A549 (cell line): Measurements from ENCODE around the gene MSTN. TPM values are rescaled to one million over a fixed set of nuclear protein-coding genes. Genes with fewer than 3 reads are reported as not detected.

Source experiments
- ATAC-seq, 2 experiments: fragments of 200-7000 bp in 1 of 2; fragments of >200 bp in 1 of 2; cut with Nextera tagmentation in 1 of 2; cut with Tn5 transposase in 1 of 2; 3 replicates each; pipeline versions ENCODE4 v1.8.0 to v1.9.1; 2018 to 2020; ENCODE audit warnings: mild to moderate bottlenecking in 1 of 2, moderate library complexity in 1 of 2
- CTCF ChIA-PET: fragments of 300-600 bp; sonication (Branson Sonifier 250); formaldehyde crosslinking; extraction: SDS; loops from one replicate; lab custom pipeline; 2021; ENCODE audit warnings: antibody characterized with exemption, inconsistent platforms; lab: Yijun Ruan, JAX
- POLR2A ChIA-PET: fragments of 350-600 bp; formaldehyde crosslinking; extraction: SDS; loops from one replicate; lab custom pipeline; 2021; ENCODE audit warnings: antibody characterized with exemption, inconsistent platforms; lab: Yijun Ruan, JAX
- DNase-seq, 2 experiments: peaks; one replicate each; pipeline versions ENCODE4 v3.0.0 to v3.0.0-alpha.2; 2011 to 2016; ENCODE audit warnings: low read depth in 1 of 2, low spot score in 1 of 2
- FAIRE-seq: peaks from 2 replicates; lab custom pipeline; 2011; peaks lifted over from hg19 to GRCh38; lab: Jason Lieb, UNC
- H3K27ac ChIP-seq, 2 experiments: fragments of >200 bp; sonication (Bioruptor Twin); formaldehyde crosslinking; 3 replicates each; pipeline ENCODE4 v1.5.1; 2016 to 2017
- H3K4me1 ChIP-seq: fragments of >200 bp; sonication (Bioruptor Twin); formaldehyde crosslinking; 3 replicates; pipeline ENCODE4 v1.6.1; 2016
- H3K4me2 ChIP-seq: fragments of >200 bp; sonication (Bioruptor Twin); formaldehyde crosslinking; 3 replicates; pipeline ENCODE4 v1.6.1; 2016
- H3K4me3 ChIP-seq: fragments of >200 bp; sonication (Bioruptor Twin); formaldehyde crosslinking; 3 replicates; pipeline ENCODE4 v1.5.1; 2016
- H3K9me3 ChIP-seq: fragments of >200 bp; sonication (Bioruptor Twin); formaldehyde crosslinking; 3 replicates; pipeline ENCODE4 v1.6.1; 2016
- ATOH8 ChIP-seq: fragments of 250-450 bp; sonication (Bioruptor Pico); IDR thresholded peaks from 2 replicates; pipeline ENCODE4 v1.5.0; 2020; ENCODE audit warnings: low read depth, mild to moderate bottlenecking, moderate library complexity
- BHLHE40 ChIP-seq: IDR thresholded peaks from 2 replicates; pipeline ENCODE4 v1.6.1; 2012; ENCODE audit warnings: low read depth, low read length, inconsistent platforms
- CBX2 ChIP-seq: fragments of 200-600 bp; sonication (generic); IDR thresholded peaks from 2 replicates; pipeline ENCODE4 v1.6.1; 2016; ENCODE audit warnings: low read depth, mild to moderate bottlenecking, borderline replicate concordance
- CBX8 ChIP-seq: fragments of 200-600 bp; sonication (generic); IDR thresholded peaks from 2 replicates; pipeline ENCODE4 v1.6.1; 2016
- CEBPB ChIP-seq, 2 experiments: fragments of >200 bp in 1 of 2; sonication (Bioruptor Twin) in 1 of 2; formaldehyde crosslinking in 1 of 2; IDR thresholded peaks; 2 replicates each; pipeline ENCODE4 v1.6.1; 2012 to 2016
- CHD2 ChIP-seq: fragments of 150-350 bp; IDR thresholded peaks from 2 replicates; pipeline ENCODE4 v1.6.1; 2014; ENCODE audit warnings: low read length; ENCODE audit not compliant: partially characterized antibody
- E2F6 ChIP-seq: IDR thresholded peaks from 2 replicates; pipeline ENCODE4 v1.6.1; 2012; ENCODE audit warnings: low read depth, borderline replicate concordance
- EHF ChIP-seq: fragments of 250-450 bp; sonication (Bioruptor Pico); IDR thresholded peaks from 2 replicates; pipeline ENCODE4 v1.5.0; 2020; ENCODE audit warnings: mild to moderate bottlenecking
- ELK1 ChIP-seq: fragments of 150-350 bp; IDR thresholded peaks from 2 replicates; pipeline ENCODE4 v1.6.1; 2014; ENCODE audit warnings: low read depth, mild to moderate bottlenecking, low read length
- ESRRA ChIP-seq: fragments of 150-350 bp; IDR thresholded peaks from 2 replicates; pipeline ENCODE4 v1.6.1; 2014; ENCODE audit warnings: mild to moderate bottlenecking, low read length, borderline replicate concordance
- FOXS1 ChIP-seq: fragments of 250-450 bp; sonication (Bioruptor Pico); IDR thresholded peaks from 2 replicates; pipeline ENCODE4 v1.5.0; 2020; ENCODE audit warnings: mild to moderate bottlenecking, moderate library complexity
- GATA3 ChIP-seq: IDR thresholded peaks from 2 replicates; pipeline ENCODE4 v1.6.1; 2012; ENCODE audit warnings: borderline replicate concordance
- HDAC2 ChIP-seq: fragments of 200-600 bp; sonication (generic); IDR thresholded peaks from 2 replicates; pipeline ENCODE4 v1.6.1; 2016
- JUN ChIP-seq, 2 experiments: fragments of >200 bp; sonication (Bioruptor Twin); formaldehyde crosslinking; IDR thresholded peaks; 2 replicates in 1 of 2; 3 replicates in 1 of 2; pipeline ENCODE4 v1.6.1; 2016 to 2017
- JUNB ChIP-seq: fragments of >200 bp; sonication (Bioruptor Twin); formaldehyde crosslinking; IDR thresholded peaks from 2 replicates; pipeline ENCODE4 v1.6.1; 2016
- MAZ ChIP-seq: fragments of 150-350 bp; IDR thresholded peaks from 2 replicates; pipeline ENCODE4 v1.6.1; 2014; ENCODE audit warnings: antibody characterized with exemption, low read depth, low read length, borderline replicate concordance
- NR3C1 ChIP-seq: fragments of >200 bp; sonication (Bioruptor Twin); formaldehyde crosslinking; IDR thresholded peaks from 3 replicates; pipeline ENCODE4 v1.6.1; 2017
- PHF8 ChIP-seq: fragments of 200-600 bp; sonication (generic); IDR thresholded peaks from 2 replicates; pipeline ENCODE4 v1.6.1; 2016; ENCODE audit warnings: low read depth, mild to moderate bottlenecking, antibody characterized with exemption, moderate library complexity, borderline replicate concordance
- POLR2A ChIP-seq: IDR thresholded peaks from 2 replicates; pipeline ENCODE4 v1.6.1; 2012; ENCODE audit warnings: mild to moderate bottlenecking, low read length
- RFX5 ChIP-seq: fragments of 450-650 bp; IDR thresholded peaks from 2 replicates; pipeline ENCODE4 v1.7.1; 2014; ENCODE audit warnings: antibody characterized with exemption, mild to moderate bottlenecking, moderate library complexity
- TFCP2L1 ChIP-seq: fragments of 250-450 bp; sonication (Bioruptor Pico); IDR thresholded peaks from 2 replicates; pipeline ENCODE4 v1.5.0; 2021; ENCODE audit warnings: mild to moderate bottlenecking
- ZC3H11A ChIP-seq: fragments of 450-650 bp; IDR thresholded peaks from 2 replicates; pipeline ENCODE4 v1.6.1; 2014; ENCODE audit warnings: antibody characterized with exemption, mild to moderate bottlenecking
- ZNF302 ChIP-seq: fragments of 250-450 bp; sonication (Bioruptor Pico); IDR thresholded peaks from 2 replicates; pipeline ENCODE4 v1.9.0; 2021; ENCODE audit warnings: inconsistent platforms, mild to moderate bottlenecking, moderate library complexity
- WGBS: methylation state at CpG from one replicate; pipeline ENCODE4 v1.1.6; 2017; ENCODE audit errors: missing lambda C conversion rate; 5-methylcytosine and 5-hydroxymethylcytosine counted together
- polyA plus RNA-seq, 4 experiments: library from polyadenylated mRNA; depleted of rRNA in 3 of 4; stranded (reverse); fragments of >200 nt; fragmentation: RNase III in 1 of 4; extraction: RNeasy Plus Mini Kit Qiagen cat#74134 plus additional on column Dnase treatment in 1 of 4; gene quantifications; 2 replicates in 3 of 4; 3 replicates in 1 of 4; pipeline ENCODE4 v1.2.3, GENCODE V29; 2011 to 2017
- TF ChIP-seq, protein P1 (sequence below): fragments of 250-450 bp; sonication (Bioruptor Pico); IDR thresholded peaks from 2 replicates; pipeline ENCODE4 v1.5.0; 2021; ENCODE audit warnings: mild to moderate bottlenecking, moderate library complexity, borderline replicate concordance
- TF ChIP-seq, protein P2 (sequence below): IDR thresholded peaks from 2 replicates; pipeline ENCODE4 v1.6.1; 2012

Gene MSTN
- polyA plus RNA-seq, 2 of the 4 experiments (the other 2 are of a cell fraction) = 0.06 to 0.13 TPM

GRCh38 chr2:190062053-190062452, 476 bp downstream of the MSTN start:
- Histone ChIP-seq H3K4me3 (no peak overlapping the region), H3K9me3 (no peaks in the 10 kb centered on the region), H3K27ac (no peak overlapping the region), H3K4me1 (no peaks in the 10 kb centered on the region), H3K4me2 (no peak overlapping the region)
- ChIA-PET POLR2A (no interaction called here), CTCF (interaction anchor here (0.6 to 1.3 kb wide), 2 partner anchors 8 to 806 kb away, joined by 3 read pairs; no protein-coding TSS in a partner anchor)
- ATAC-seq (no peak), FAIRE-seq (no peak), DNase-seq (no peak)
- 84% methylated on average over 6 of the region's 6 CpGs for WGBS
- no peak for TF ChIP-seq MAZ
- TF ChIP-seq BHLHE40 = no peak
- no peak for TF ChIP-seq PHF8
- TF ChIP-seq JUNB = no peak
- TF ChIP-seq, protein P1, sequence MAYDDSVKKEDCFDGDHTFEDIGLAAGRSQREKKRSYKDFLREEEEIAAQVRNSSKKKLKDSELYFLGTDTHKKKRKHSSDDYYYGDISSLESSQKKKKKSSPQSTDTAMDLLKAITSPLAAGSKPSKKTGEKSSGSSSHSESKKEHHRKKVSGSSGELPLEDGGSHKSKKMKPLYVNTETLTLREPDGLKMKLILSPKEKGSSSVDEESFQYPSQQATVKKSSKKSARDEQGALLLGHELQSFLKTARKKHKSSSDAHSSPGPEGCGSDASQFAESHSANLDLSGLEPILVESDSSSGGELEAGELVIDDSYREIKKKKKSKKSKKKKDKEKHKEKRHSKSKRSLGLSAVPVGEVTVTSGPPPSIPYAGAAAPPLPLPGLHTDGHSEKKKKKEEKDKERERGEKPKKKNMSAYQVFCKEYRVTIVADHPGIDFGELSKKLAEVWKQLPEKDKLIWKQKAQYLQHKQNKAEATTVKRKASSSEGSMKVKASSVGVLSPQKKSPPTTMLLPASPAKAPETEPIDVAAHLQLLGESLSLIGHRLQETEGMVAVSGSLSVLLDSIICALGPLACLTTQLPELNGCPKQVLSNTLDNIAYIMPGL (CRISPR knock-in tag) = no peak
- TF ChIP-seq ZNF302 (CRISPR knock-in tag) = no peak
- TF ChIP-seq ATOH8 = no peak
- no peak for TF ChIP-seq NR3C1
- TF ChIP-seq ZC3H11A = no peak
- no peak for TF ChIP-seq CBX2
- TF ChIP-seq, protein P2, sequence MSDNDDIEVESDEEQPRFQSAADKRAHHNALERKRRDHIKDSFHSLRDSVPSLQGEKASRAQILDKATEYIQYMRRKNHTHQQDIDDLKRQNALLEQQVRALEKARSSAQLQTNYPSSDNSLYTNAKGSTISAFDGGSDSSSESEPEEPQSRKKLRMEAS = no peak
- no peak for TF ChIP-seq JUN (IDR thresholded peaks at IDR 0.05)
- no peak for TF ChIP-seq FOXS1
- TF ChIP-seq CEBPB (IDR thresholded peaks at IDR 0.05) = no peak
- TF ChIP-seq E2F6 = no peak
- no peak for TF ChIP-seq TFCP2L1 (CRISPR knock-in tag)
- TF ChIP-seq GATA3 = no peak
- no peak for TF ChIP-seq POLR2A
- no peak for TF ChIP-seq CBX8
- no peak for TF ChIP-seq ESRRA

DNA sequence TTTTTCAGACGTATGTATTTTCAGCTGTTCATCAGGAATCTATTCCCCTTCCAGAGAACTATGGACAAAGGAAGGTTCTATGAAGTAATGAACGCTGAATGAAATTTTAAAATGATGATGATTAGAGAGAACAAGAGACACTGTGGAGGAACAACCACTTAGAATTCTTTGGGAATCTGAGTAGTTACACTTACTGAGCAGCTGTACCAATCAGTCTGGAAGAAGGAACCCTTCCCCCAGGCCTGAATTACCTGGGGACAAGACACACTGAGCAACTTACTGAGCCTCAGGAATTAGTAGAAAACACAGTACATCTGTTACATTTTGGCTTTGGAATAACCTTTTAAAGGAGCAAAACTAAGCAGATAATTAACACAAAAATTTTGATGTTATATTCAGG, 1.9 kb downstream of the MSTN start:
- TF ChIP-seq ESRRA (no peak), JUNB (no peak), E2F6 (no peak), EHF (CRISPR knock-in tag) (no peak), POLR2A (no peak), RFX5 (no peak), BHLHE40 (no peak), CBX2 (no peak), ELK1 (no peak), CHD2 (no peak), HDAC2 (no peak)
- no peak overlapping the region for H3K4me2 ChIP-seq
- no peak overlapping the region for H3K27ac ChIP-seq
- FAIRE-seq (no peak), DNase-seq (no peak), ATAC-seq (no peak)
- 83% methylated on average over 2 of the region's 2 CpGs for WGBS
- H3K9me3 ChIP-seq = no peaks in the 10 kb centered on the region
- POLR2A ChIA-PET = no interaction called here
- no peak overlapping the region for H3K4me3 ChIP-seq
- no peaks in the 10 kb centered on the region for H3K4me1 ChIP-seq
- CTCF ChIA-PET = interaction anchor here (0.7 to 1.6 kb wide), 5 partner anchors 8 to 262 kb away, joined by 3 to 6 read pairs (median 4); no protein-coding TSS in a partner anchor
